OCI-LY1 (cell line): ENCODE measurements around the gene CCDC141.

Experiments
- H2AFZ ChIP-seq: fragments of 200-600 bp; sonication (generic), shearing (Covaris generic); 2 replicates; pipeline ENCODE4 v1.6.0; 2014; ENCODE audit warnings: antibody characterized with exemption, mild to moderate bottlenecking, low read length
- H3F3A ChIP-seq: fragments of 200-600 bp; sonication (generic), shearing (Covaris generic); 2 replicates; pipeline ENCODE4 v1.6.0; 2014; ENCODE audit warnings: mild to moderate bottlenecking, antibody characterized with exemption, low read length, moderate library complexity; ENCODE audit not compliant: insufficient read depth
- H3K27ac ChIP-seq: fragments of 200-600 bp; sonication (generic); 2 replicates; pipeline ENCODE4 v1.5.1; 2014; ENCODE audit warnings: low read length, mixed run types, mild to moderate bottlenecking, low read depth; ENCODE audit not compliant: poor library complexity, severe bottlenecking
- H3K27me3 ChIP-seq: fragments of 200-600 bp; sonication (generic); 2 replicates; pipeline ENCODE4 v1.6.0; 2014; ENCODE audit warnings: antibody characterized with exemption, mild to moderate bottlenecking, low read length, moderate library complexity; ENCODE audit not compliant: insufficient read depth
- H3K36me3 ChIP-seq: fragments of 200-600 bp; sonication (generic); 2 replicates; pipeline ENCODE4 v1.6.1; 2014; ENCODE audit warnings: mild to moderate bottlenecking, antibody characterized with exemption, low read length, moderate library complexity, mixed read lengths; ENCODE audit not compliant: insufficient read depth
- H3K4me1 ChIP-seq: fragments of 200-600 bp; sonication (generic); 2 replicates; pipeline ENCODE4 v1.5.1; 2014; ENCODE audit warnings: mild to moderate bottlenecking, low read length, moderate library complexity; ENCODE audit not compliant: insufficient read depth, severe bottlenecking
- H3K4me2 ChIP-seq: fragments of 200-600 bp; sonication (generic), shearing (Covaris generic); 2 replicates; pipeline ENCODE4 v1.6.1; 2014; ENCODE audit warnings: low read length
- H3K4me3 ChIP-seq: fragments of 200-600 bp; sonication (generic); 2 replicates; pipeline ENCODE4 v1.5.1; 2014; ENCODE audit warnings: low read length, low read depth, mild to moderate bottlenecking, mixed read lengths; ENCODE audit not compliant: poor library complexity, severe bottlenecking
- H3K79me2 ChIP-seq: fragments of 200-600 bp; shearing (Covaris generic); 2 replicates; pipeline ENCODE4 v1.6.1; 2016; ENCODE audit warnings: mixed run types, low read length, mixed read lengths; ENCODE audit not compliant: insufficient read depth
- H3K9ac ChIP-seq: fragments of 200-600 bp; sonication (generic), shearing (Covaris generic); 2 replicates; pipeline ENCODE4 v1.6.1; 2014; ENCODE audit warnings: mild to moderate bottlenecking, low read length, mixed read lengths
- H3K9me2 ChIP-seq: fragments of 200-600 bp; sonication (generic), shearing (Covaris generic); 2 replicates; pipeline ENCODE4 v1.6.1; 2014; ENCODE audit warnings: low read depth, mild to moderate bottlenecking, low read length, mixed read lengths
- H3K9me3 ChIP-seq: fragments of 200-600 bp; shearing (Covaris generic); 2 replicates; pipeline ENCODE4 v1.6.1; 2014; ENCODE audit warnings: low read length, mixed read lengths
- H4K20me1 ChIP-seq: fragments of 200-600 bp; sonication (generic), shearing (Covaris generic); 2 replicates; pipeline ENCODE4 v1.6.0; 2016; ENCODE audit warnings: mild to moderate bottlenecking, low read length; ENCODE audit not compliant: insufficient read depth
- EZH2 ChIP-seq: fragments of 200-600 bp; sonication (generic), shearing (Covaris generic); IDR thresholded peaks from 2 replicates; pipeline ENCODE4 v1.8.0; 2017; ENCODE audit warnings: borderline replicate concordance, mixed run types, mild to moderate bottlenecking, antibody characterized with exemption, low read length, moderate library complexity, mixed read lengths
- TF ChIP-seq, protein P1 (sequence below): fragments of 200-600 bp; sonication (generic), shearing (Covaris generic); IDR thresholded peaks from 2 replicates; pipeline ENCODE4 v1.5.1; 2017; ENCODE audit warnings: mild to moderate bottlenecking, antibody characterized with exemption, low read length, moderate library complexity, mixed read lengths

The CCDC141 gene

DNA sequence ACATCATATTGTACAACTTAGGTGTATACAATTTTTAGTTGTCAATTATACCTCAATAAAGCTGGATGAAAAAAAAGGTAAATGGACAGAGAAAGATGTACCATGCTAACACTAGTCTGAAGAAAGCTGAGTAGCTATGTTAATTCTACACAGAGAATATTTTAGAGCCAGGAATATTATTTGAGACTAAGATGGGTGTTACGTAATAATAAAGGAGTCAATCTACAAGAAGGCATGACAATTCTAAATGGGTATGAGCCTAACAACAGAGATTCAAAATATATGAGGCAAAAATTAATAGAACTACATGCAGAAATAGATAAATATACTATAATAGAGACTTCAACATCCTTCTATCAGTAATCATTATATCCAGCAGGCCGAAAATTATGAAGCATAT lies 69.1 kb downstream of the CCDC141 start:
- Histone ChIP-seq H3K4me3 (no peak overlapping the region), H3K36me3 (peaks cover 4% of the 10 kb centered on the region; the same call in 1 of the 2 replicates), H2AFZ (no peak overlapping the region), H3K9me2 (no peaks in the 10 kb centered on the region), H4K20me1 (no peaks in the 10 kb centered on the region), H3K79me2 (no peaks in the 10 kb centered on the region), H3K27ac (no peak overlapping the region), H3K9ac (no peak overlapping the region), H3K4me2 (no peak overlapping the region), H3K4me1 (no peaks in the 10 kb centered on the region), H3K27me3 (no peaks in the 10 kb centered on the region), H3F3A (no peaks in the 10 kb centered on the region), H3K9me3 (peaks cover 2% of the 10 kb centered on the region; the same call in 1 of the 2 replicates)
- TF ChIP-seq, protein P1, sequence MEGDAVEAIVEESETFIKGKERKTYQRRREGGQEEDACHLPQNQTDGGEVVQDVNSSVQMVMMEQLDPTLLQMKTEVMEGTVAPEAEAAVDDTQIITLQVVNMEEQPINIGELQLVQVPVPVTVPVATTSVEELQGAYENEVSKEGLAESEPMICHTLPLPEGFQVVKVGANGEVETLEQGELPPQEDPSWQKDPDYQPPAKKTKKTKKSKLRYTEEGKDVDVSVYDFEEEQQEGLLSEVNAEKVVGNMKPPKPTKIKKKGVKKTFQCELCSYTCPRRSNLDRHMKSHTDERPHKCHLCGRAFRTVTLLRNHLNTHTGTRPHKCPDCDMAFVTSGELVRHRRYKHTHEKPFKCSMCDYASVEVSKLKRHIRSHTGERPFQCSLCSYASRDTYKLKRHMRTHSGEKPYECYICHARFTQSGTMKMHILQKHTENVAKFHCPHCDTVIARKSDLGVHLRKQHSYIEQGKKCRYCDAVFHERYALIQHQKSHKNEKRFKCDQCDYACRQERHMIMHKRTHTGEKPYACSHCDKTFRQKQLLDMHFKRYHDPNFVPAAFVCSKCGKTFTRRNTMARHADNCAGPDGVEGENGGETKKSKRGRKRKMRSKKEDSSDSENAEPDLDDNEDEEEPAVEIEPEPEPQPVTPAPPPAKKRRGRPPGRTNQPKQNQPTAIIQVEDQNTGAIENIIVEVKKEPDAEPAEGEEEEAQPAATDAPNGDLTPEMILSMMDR, result no peak
- TF ChIP-seq EZH2, result no peak

DNA sequence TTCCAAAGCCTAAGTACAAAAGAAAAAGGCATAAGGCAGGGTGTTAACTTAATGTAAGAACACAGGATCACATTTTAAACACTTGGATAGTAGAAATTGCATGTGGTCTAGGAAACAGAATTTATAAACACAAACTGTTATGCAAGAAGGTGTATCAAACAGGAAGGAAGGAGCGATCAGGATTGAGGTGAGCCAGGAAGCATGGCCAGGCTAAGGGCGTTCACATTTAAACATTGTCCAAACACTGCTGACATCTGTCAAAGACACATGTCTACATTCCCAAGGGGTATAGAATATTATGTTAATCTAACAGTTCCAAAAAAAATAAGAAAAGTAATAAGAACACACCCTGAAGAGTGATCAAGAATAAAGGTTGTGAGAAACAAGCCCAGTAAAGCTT lies 71.3 kb downstream of the CCDC141 start:
- TF ChIP-seq, protein P1, result no peak
- TF ChIP-seq EZH2, result no peak
- Histone ChIP-seq H3K36me3 (peaks cover 4% of the 10 kb centered on the region; the same call in 1 of the 2 replicates), H4K20me1 (no peaks in the 10 kb centered on the region), H3K4me3 (no peak overlapping the region), H3F3A (no peaks in the 10 kb centered on the region), H3K9me2 (no peaks in the 10 kb centered on the region), H3K27ac (no peak overlapping the region), H2AFZ (no peak overlapping the region), H3K4me2 (no peak overlapping the region), H3K9ac (no peak overlapping the region), H3K9me3 (peaks cover 2% of the 10 kb centered on the region; the same call in 1 of the 2 replicates), H3K4me1 (no peaks in the 10 kb centered on the region), H3K27me3 (no peaks in the 10 kb centered on the region), H3K79me2 (no peaks in the 10 kb centered on the region)

DNA sequence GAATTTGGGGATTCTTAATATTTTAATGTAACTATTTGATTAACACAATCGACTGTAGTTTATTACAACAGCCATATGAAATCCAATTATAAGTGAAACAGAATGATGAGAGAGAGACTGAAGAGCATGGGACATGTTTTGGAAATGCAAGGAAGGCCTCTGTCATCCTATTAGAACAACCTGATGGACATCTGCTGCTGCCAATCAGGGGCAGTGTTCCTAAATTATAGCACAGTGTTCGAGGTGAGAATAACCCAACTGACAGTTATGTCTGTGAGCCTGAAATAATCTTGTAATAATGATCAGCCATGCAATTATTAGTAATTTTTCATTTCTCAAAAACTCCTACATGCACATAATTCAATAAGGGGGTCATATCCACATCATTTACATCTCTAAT lies 73.6 kb downstream of the CCDC141 start:
- Histone ChIP-seq H3K4me1 (no peaks in the 10 kb centered on the region), H3K9me3 (peaks cover 2% of the 10 kb centered on the region; the same call in 1 of the 2 replicates), H3K4me2 (no peak overlapping the region), H4K20me1 (no peaks in the 10 kb centered on the region), H3K27me3 (no peaks in the 10 kb centered on the region), H3K9me2 (no peaks in the 10 kb centered on the region), H3K9ac (no peak overlapping the region), H3F3A (no peaks in the 10 kb centered on the region), H2AFZ (no peak overlapping the region), H3K36me3 (peaks cover 4% of the 10 kb centered on the region; the same call in 1 of the 2 replicates), H3K4me3 (no peak overlapping the region), H3K27ac (no peak overlapping the region), H3K79me2 (no peaks in the 10 kb centered on the region)
- TF ChIP-seq EZH2, result no peak
- TF ChIP-seq, protein P1, result no peak
